Tibial artery (tissue), 4 donors: Measurements from ENCODE around the gene MACROD2.

Source experiments
- DNase-seq, 2 donors: peaks; one replicate each; pipeline ENCODE4 v3.0.0-alpha.2; 2019
- H3K27ac ChIP-seq, 2 donors: fragments of 200-600 bp; sonication (generic) in 1 of 2; 1 replicate in 1 of 2; 2 replicates in 1 of 2; pipeline ENCODE4 v1.5.1; 2018 to 2019; ENCODE audit warnings: mild to moderate bottlenecking in 1 of 2
- H3K27me3 ChIP-seq, 2 donors: fragments of 200-600 bp; sonication (generic) in 1 of 2; one replicate each; pipeline versions ENCODE4 v1.5.1 to v1.6.0; 2016 to 2019
- H3K36me3 ChIP-seq, 3 donors: fragments of 200-600 bp; sonication (generic) in 2 of 3; one replicate each; pipeline ENCODE4 v1.5.1; 2016 to 2019; ENCODE audit warnings: mild to moderate bottlenecking in 2 of 3
- H3K4me1 ChIP-seq, 4 donors: fragments of 200-600 bp; sonication (generic) in 2 of 4; 1 replicate in 3 of 4; 2 replicates in 1 of 4; pipeline ENCODE4 v1.5.1; 2016 to 2019
- H3K4me3 ChIP-seq, 2 donors: fragments of 200-600 bp; sonication (generic) in 1 of 2; 1 replicate in 1 of 2; 2 replicates in 1 of 2; pipeline ENCODE4 v1.5.1; 2018 to 2019; ENCODE audit warnings: mild to moderate bottlenecking in 2 of 2
- H3K9me3 ChIP-seq, 3 donors: fragments of 200-600 bp; sonication (generic) in 1 of 3; one replicate each; pipeline ENCODE4 v1.5.1; 2016 to 2019
- CTCF ChIP-seq, 2 experiments: fragments of 200-600 bp in 1 of 2; fragments of 450-650 bp in 1 of 2; IDR thresholded peaks; one replicate each; pipeline ENCODE4 v1.5.1; 2017 to 2019; ENCODE audit warnings: antibody characterized with exemption in 2 of 2, mild to moderate bottlenecking in 1 of 2, moderate library complexity in 1 of 2
- intact Hi-C: fragments of 100-400 bp; cut with DNase I; formaldehyde crosslinking; loops from one replicate; pipeline ENCODE4 v1.15.0; 2023; ENCODE audit warnings: low total_unique reads

Gene MACROD2

DNA sequence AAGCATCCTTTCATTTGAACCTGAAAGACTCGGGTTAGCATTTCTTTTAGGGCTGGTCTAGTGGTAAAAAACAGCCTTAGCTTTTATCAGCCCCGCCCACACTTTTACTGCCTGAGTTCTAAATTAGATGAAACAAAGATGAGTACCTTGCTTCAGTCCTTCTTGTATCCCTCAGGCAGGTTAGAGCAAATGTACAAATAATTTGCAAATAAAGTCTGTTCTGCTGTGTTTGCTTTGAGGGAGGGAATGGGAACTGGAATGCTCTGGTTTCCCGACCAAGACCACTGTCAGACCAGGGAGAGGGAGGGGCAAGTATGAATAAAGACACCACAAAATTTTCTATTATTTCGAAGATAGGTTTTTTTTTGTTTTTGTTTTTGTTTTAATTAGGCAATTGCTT is 427.6 kb downstream of the MACROD2 start:
- no peak for DNase-seq

DNA sequence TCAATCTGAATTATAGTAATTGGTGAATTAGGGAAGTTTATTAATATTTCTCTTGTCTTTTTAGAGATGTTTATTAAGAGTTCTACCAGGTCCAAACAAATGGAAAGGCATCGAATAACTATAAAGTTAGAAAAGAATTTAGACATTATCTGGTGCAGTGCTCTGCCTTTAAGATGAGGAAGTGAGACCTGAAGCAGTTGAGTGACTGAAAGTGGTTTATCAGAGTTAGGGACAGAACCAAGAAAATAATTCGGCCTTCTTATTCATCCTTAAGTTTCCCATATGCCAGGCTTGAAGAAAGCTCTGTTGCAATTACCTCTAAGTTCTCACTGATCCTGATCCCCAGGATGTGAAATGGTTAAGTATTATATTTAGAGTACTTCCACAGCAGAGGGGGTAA is 436.3 kb downstream of the MACROD2 start:
- Histone ChIP-seq H3K4me1 (no peaks in the 10 kb centered on the region), H3K27ac (no peak overlapping the region), H3K9me3 (no peaks in the 10 kb centered on the region), H3K27me3 (no peaks in the 10 kb centered on the region), H3K36me3 (no peaks in the 10 kb centered on the region), H3K4me3 (no peak overlapping the region)
- TF ChIP-seq CTCF (IDR thresholded peaks at IDR 0.05), result no peak
- intact Hi-C loops, result no loop called here
- DNase-seq, result no peak

More for the DNA sequence above, 427.6 kb downstream of the MACROD2 start:
- Histone ChIP-seq H3K27ac (no peak overlapping the region), H3K4me1 (peaks cover 0 to 5% (median 0%) of the 10 kb centered on the region in 4 donors), H3K9me3 (no peaks in the 10 kb centered on the region), H3K36me3 (no peaks in the 10 kb centered on the region), H3K27me3 (no peaks in the 10 kb centered on the region), H3K4me3 (no peak overlapping the region)
- no peak for TF ChIP-seq CTCF (IDR thresholded peaks at IDR 0.05)
- intact Hi-C loops, result no loop called here

DNA sequence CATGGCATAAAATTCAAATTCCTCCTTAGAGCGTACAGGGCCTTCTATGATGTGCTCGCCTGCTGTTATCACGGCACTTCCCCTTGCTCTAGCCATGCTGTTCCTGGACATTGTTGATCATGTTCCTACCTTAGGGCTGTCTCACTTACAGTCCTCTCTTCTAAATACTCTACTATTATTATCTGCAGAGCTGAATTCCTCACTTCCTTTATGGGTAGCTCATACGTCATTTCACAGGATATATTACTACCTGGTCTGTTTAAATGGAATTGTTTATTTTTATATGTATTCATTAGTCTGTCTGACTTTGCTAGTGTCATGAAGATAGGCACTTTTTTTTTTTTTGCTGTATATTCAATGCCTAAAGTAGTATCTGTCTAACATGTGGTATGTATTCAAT is 436.8 kb downstream of the MACROD2 start:
- Histone ChIP-seq H3K9me3 (no peaks in the 10 kb centered on the region), H3K27ac (no peak overlapping the region), H3K4me3 (no peak overlapping the region), H3K27me3 (no peaks in the 10 kb centered on the region), H3K36me3 (no peaks in the 10 kb centered on the region), H3K4me1 (no peaks in the 10 kb centered on the region)
- DNase-seq, result no peak
- TF ChIP-seq CTCF (IDR thresholded peaks at IDR 0.05), result no peak
- intact Hi-C loops, result no loop called here

- Histone ChIP-seq H3K27ac (no peak overlapping the region), H3K4me3 (no peak overlapping the region), H3K4me1 (no peaks in the 10 kb centered on the region), H3K9me3 (no peaks in the 10 kb centered on the region), H3K36me3 (no peaks in the 10 kb centered on the region), H3K27me3 (no peaks in the 10 kb centered on the region)
- intact Hi-C loops, result no loop called here
- no peak for DNase-seq
- TF ChIP-seq CTCF (IDR thresholded peaks at IDR 0.05), result no peak
Measured at GRCh38 chr20:14432597-14432996, 437.3 kb downstream of the MACROD2 start.

GRCh38 chr20:14434384-14435136 is 439.2 kb downstream of the MACROD2 start:
- Histone ChIP-seq H3K36me3 (no peaks in the 10 kb centered on the region), H3K27ac (no peak overlapping the region), H3K9me3 (peaks cover 0 to 3% (median 0%) of the 10 kb centered on the region in 3 donors), H3K4me1 (no peaks in the 10 kb centered on the region), H3K4me3 (no peak overlapping the region), H3K27me3 (no peaks in the 10 kb centered on the region)
- no peak for DNase-seq
- intact Hi-C loops, result no loop called here
- no peak for TF ChIP-seq CTCF (IDR thresholded peaks at IDR 0.05)
